ENCODE results near the gene PLCB1.
A peak's percentile ranks its signal among the peaks of the same experiment; 100 is the strongest.

PLCB1 gene

GRCh38 chr20:8404912-8405635 lies 273.0 kb downstream of the PLCB1 start:
- no peak for TF ChIP-seq CTCF (IDR thresholded peaks at IDR 0.05; ENCODE audit: low read length, missing control alignments)
- DNase-seq (ENCODE audit: low read depth) = no peak

GRCh38 chr20:8406391-8406790 lies 274.3 kb downstream of the PLCB1 start:
- no peak for TF ChIP-seq CTCF (IDR thresholded peaks at IDR 0.05; ENCODE audit: low read length, missing control alignments)
- H3K4me3 ChIP-seq (replicated peaks; ENCODE audit: low read depth, low read length) = no peak overlapping the region
- no peak for DNase-seq (ENCODE audit: low read depth)

More at GRCh38 chr20:8404912-8405635, 273.0 kb downstream of the PLCB1 start:
- no peak overlapping the region for H3K4me3 ChIP-seq (replicated peaks; ENCODE audit: low read depth, low read length)

- DNase-seq (ENCODE audit: low read depth) = no peak
- H3K4me3 ChIP-seq (replicated peaks; ENCODE audit: low read depth, low read length) = no peak overlapping the region
- TF ChIP-seq CTCF (IDR thresholded peaks at IDR 0.05; ENCODE audit: low read length, missing control alignments) = no peak
Observed at GRCh38 chr20:8408587-8409307, 276.7 kb downstream of the PLCB1 start.

GRCh38 chr20:8413691-8414090 lies 281.6 kb downstream of the PLCB1 start:
- H3K4me3 ChIP-seq (replicated peaks; ENCODE audit: low read depth, low read length) = no peak overlapping the region
- DNase-seq (ENCODE audit: low read depth) = no peak
- TF ChIP-seq CTCF (IDR thresholded peaks at IDR 0.05; ENCODE audit: low read length, missing control alignments) = no peak

GRCh38 chr20:8414586-8415274 lies 282.7 kb downstream of the PLCB1 start:
- no peak overlapping the region for H3K4me3 ChIP-seq (replicated peaks; ENCODE audit: low read depth, low read length)
- DNase-seq (ENCODE audit: low read depth) = peak; percentile 71
- TF ChIP-seq CTCF (IDR thresholded peaks at IDR 0.05; ENCODE audit: low read length, missing control alignments) = no peak

GRCh38 chr20:8421981-8422380 lies 289.9 kb downstream of the PLCB1 start:
- H3K4me3 ChIP-seq (replicated peaks; ENCODE audit: low read depth, low read length) = no peak overlapping the region
- peak; percentile 33 for DNase-seq (ENCODE audit: low read depth)
- no peak for TF ChIP-seq CTCF (IDR thresholded peaks at IDR 0.05; ENCODE audit: low read length, missing control alignments)

Measured in fibroblast of pulmonary artery (primary cell).